Epithelial cell of proximal tubule (primary cell): Measurements from ENCODE around the gene AFF3. TPM values are rescaled to one million over a fixed set of nuclear protein-coding genes. Genes with fewer than 3 reads are reported as not detected.

Experiments used
- DNase-seq: peaks from one replicate; pipeline ENCODE4 v3.0.0-alpha.2; 2011; ENCODE audit warnings: low read depth
- H3K4me3 ChIP-seq: 2 replicates; pipeline ENCODE4 v1.5.1; 2011; ENCODE audit warnings: low read depth, mild to moderate bottlenecking, low read length
- CTCF ChIP-seq: conservative IDR thresholded peaks from 2 replicates; pipeline ENCODE4 v1.5.1; 2012; ENCODE audit warnings: low read depth, mild to moderate bottlenecking, low read length
- total RNA-seq: library from RNA; depleted of rRNA; stranded (reverse); fragments of >200 nt; gene quantifications from 2 replicates; pipeline ENCODE4 v1.2.3, GENCODE V29; 2015

The AFF3 gene
- total RNA-seq, 1 donor from 2014 or later, result 0.35 TPM

GRCh38 chr2:99852956-99853355 lies 289.4 kb downstream of the AFF3 start:
- no peak for DNase-seq
- TF ChIP-seq CTCF, result no peak

GRCh38 chr2:99852376-99852934 lies 289.9 kb downstream of the AFF3 start:
- TF ChIP-seq CTCF, result no peak
- H3K4me3 ChIP-seq, result no peak overlapping the region
- no peak for DNase-seq

More at GRCh38 chr2:99852956-99853355, 289.4 kb downstream of the AFF3 start:
- H3K4me3 ChIP-seq, result no peak overlapping the region

- no peak overlapping the region for H3K4me3 ChIP-seq
- DNase-seq, result no peak
- TF ChIP-seq CTCF, result no peak
These were observed 290.6 kb downstream of the AFF3 start for GRCh38 chr2:99851811-99852210.

- no peak overlapping the region for H3K4me3 ChIP-seq
- DNase-seq, result peak; percentile 79
- TF ChIP-seq CTCF, result no peak
These were observed 291.3 kb downstream of the AFF3 start for GRCh38 chr2:99851089-99851488.

GRCh38 chr2:99850084-99850710 lies 292.2 kb downstream of the AFF3 start:
- peak overlapping the region; percentile 33 for H3K4me3 ChIP-seq
- peak; percentile 80 for DNase-seq
- no peak for TF ChIP-seq CTCF

DNA sequence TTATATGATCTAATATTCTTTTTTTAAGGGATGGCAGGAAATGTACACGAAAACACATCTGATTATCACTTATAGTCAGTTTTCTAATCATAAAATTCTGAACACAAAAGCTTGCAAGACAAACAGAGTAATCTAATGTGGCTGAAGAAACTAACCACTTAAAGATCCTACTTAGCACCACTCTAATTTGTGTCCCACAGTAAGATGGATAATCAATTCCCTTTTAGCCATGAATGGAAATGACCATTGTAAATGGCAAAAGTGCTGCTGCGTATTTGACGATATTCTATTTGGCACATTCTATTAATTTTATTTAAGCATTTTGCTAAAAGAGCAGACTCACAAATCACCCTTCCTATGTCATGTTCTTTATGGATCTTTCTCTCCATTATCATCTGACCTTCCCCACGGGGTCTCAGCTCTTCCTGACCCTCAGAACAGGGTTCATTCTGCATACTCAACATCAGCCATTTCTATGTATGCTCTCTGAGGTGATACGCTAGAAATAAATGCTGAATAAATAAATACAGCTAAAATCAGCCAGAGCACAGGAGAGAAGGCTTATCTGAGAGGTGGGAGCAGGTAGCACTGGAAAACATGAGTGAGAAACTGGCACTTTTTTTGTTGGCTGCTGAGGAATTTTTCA lies 295.8 kb downstream of the AFF3 start:
- DNase-seq, result no peak
- no peak overlapping the region for H3K4me3 ChIP-seq
- no peak for TF ChIP-seq CTCF

GRCh38 chr2:99845296-99845695 lies 297.1 kb downstream of the AFF3 start:
- TF ChIP-seq CTCF, result no peak
- no peak for DNase-seq
- H3K4me3 ChIP-seq, result no peak overlapping the region
